SKM-1 treated with dmso at 0.1 percent for 144 hours (cell line): ENCODE data around the gene MUC5AC.
"Not testable (repeated sequence)": the region's sequence is repeated elsewhere in the genome, so short reads cannot be mapped to it uniquely, and the experiment has no call there.

ENCODE experiments used
- DNase-seq: peaks from one replicate; lab custom pipeline; 2025; ENCODE audit not compliant: unreplicated experiment; lab: John Stamatoyannopoulos, UW

Gene MUC5AC

GRCh38 chr11:1160231-1161101 is 2.7 kb downstream of the MUC5AC start:
- DNase-seq, result no peak

- no peak for DNase-seq
Observed at GRCh38 chr11:1161410-1162137, 3.8 kb downstream of the MUC5AC start.

- no peak for DNase-seq
Observed at GRCh38 chr11:1162138-1162475, 4.4 kb downstream of the MUC5AC start.

GRCh38 chr11:1162491-1163311 is 4.9 kb downstream of the MUC5AC start:
- DNase-seq, result no peak

GRCh38 chr11:1163321-1163910 is 5.7 kb downstream of the MUC5AC start:
- no peak for DNase-seq

- no peak for DNase-seq
Observed at GRCh38 chr11:1163911-1164735, 6.4 kb downstream of the MUC5AC start.

- DNase-seq, result not testable (repeated sequence)
Observed at GRCh38 chr11:1164779-1165255, 7.1 kb downstream of the MUC5AC start.

DNA sequence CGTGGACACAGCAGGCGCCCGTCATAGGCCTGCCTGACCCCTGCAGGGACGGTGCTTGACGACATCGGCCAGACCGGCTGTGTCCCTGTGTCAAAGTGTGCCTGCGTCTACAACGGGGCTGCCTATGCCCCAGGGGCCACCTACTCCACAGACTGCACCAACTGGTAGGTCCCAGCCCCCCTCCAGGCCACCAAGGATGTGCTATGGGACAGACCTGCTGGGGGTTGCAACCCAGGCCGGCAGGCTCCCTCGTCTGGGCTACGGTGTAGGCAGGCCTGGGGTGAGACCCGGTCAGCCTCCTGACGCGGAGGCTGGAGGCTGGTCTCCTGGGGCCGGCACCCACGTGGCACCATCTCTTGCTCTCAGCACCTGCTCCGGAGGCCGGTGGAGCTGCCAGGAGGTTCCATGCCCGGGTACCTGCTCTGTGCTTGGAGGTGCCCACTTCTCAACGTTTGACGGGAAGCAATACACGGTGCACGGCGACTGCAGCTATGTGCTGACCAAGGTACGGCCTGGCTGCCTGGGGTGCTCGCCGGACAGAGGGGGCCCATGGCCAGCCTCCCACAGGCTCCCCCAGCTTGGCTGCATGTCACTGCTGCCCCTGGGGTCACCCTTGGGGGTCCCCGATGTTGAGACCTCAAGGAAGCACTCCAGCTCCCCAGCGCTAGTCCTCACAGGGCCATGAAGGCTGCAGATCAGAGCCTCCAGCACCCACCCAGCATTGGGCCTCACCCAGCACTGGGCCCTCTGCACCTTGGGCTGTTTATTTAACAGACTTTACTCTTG is 7.7 kb downstream of the MUC5AC start:
- DNase-seq, result no peak

DNA sequence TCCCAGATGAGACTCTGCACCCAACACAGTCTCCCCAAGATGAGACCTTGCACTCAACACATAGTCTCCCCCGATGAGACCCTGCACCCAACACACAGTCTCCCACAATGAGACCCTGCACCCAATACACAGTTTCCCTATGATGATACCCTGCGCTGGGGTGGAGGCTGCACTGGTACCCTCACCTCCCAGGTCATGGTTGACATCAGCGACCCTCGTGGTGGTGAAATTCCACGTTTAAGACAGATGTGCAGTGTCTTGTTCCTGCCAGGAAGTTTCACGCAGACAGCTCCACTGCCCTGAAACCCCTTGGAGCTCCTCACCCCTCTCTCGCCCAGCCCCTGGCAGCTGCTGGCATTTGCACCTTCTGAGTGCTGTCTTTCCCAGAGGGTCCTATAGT is 9.5 kb downstream of the MUC5AC start:
- DNase-seq, result no peak

DNA sequence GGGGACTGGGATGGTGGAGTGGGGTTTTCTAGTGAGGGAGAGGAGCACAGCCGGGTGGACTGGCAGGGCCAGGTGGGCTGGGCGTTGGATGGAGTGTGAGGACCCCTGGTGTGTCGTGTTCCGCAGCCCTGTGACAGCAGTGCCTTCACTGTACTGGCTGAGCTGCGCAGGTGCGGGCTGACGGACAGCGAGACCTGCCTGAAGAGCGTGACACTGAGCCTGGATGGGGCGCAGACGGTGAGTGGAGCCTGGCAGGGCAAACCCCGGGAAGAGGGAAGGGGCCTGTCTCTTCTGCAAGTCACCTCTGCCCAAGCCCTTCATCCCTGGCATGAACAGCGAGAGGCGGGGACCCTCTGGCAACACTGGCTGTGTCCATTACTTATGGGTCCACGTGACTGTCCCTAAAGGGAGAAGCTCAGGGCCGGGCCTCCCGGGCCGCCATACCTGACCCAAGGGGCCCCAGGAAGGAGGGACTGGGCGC is 10.0 kb downstream of the MUC5AC start:
- DNase-seq, result no peak

DNA sequence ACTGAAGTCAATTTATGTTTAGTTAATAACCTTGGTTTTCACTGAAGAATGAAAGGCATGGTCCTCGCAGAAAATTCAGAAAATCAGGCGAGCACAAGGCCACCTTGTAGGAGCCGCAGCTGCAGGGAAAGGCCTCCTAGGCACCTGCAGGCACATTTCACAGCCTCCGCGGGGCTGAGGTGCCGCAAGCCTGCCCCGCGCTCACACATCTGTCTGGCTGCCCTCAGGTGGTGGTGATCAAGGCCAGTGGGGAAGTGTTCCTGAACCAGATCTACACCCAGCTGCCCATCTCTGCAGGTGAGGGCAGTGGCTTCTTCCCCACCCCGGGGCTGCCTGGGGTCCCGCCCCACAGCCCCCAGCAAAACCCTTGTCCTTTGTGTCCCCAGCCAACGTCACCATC is 10.5 kb downstream of the MUC5AC start:
- DNase-seq, result no peak

- DNase-seq, result no peak
Observed at GRCh38 chr11:1168721-1169161, 11.0 kb downstream of the MUC5AC start.

GRCh38 chr11:1171223-1171984 is 13.7 kb downstream of the MUC5AC start:
- DNase-seq, result no peak

DNA sequence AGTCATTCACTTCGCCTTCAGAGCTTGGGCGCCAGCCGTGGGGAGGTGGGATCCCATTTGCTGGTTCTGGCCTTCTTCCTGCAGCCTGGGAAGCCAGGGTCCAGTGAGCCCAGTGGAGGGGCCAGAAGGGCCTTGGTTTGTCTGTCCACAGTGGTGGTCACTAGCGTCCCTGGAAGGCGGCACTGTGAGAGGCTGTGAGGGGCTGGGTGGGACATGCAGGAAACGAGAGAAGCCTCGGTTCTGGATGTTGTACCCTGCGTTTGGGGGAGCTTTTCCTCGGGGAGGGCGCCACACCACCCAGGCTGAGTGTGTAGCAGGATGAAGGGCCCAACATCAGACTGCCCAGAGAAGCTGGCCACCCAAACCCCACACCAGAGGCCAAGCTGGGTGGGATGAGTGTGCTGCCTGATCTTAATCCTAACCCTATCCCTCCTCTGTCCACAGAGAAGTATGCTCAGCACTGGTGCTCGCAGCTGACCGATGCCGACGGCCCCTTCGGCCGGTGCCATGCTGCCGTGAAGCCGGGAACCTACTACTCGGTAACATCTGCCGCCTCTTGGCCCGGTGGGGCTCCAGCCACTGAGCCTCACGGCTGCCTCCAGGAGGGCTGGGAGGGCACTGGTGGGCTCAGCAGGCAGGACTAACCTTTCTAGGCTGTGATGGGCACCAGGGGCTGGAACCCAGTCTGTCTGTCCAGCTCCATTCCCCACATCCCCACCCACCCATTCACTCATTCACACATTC is 14.4 kb downstream of the MUC5AC start:
- no peak for DNase-seq

- DNase-seq, result no peak
Observed at GRCh38 chr11:1172729-1173117, 15.0 kb downstream of the MUC5AC start.

DNA sequence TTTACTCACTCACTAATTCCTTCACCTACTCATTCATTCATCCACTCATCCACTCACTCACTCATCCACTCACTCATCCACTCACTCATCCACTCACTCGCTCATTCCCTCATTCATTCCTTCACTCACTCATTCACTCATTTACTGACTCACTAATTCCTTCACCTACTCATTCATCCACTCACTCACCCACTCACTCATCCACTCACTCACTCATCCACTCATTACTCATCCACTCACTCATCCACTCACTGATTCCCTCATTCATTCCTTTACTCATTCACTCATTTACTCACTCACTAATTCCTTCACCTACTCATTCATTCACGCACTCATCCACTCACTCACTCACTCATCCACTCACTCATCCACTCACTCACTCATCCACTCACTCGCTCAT is 15.6 kb downstream of the MUC5AC start:
- DNase-seq, result not testable (repeated sequence)

GRCh38 chr11:1174441-1175370 is 17.0 kb downstream of the MUC5AC start:
- no peak for DNase-seq
